GM12864 (cell line): Measurements from ENCODE around the gene LRRC74B.
A peak's percentile ranks its signal among the peaks of the same experiment; 100 is the strongest.

Source experiments
- DNase-seq: peaks from one replicate; pipeline ENCODE4 v3.0.0-alpha.2; 2011; ENCODE audit warnings: low read depth
- H3K4me3 ChIP-seq: 2 replicates; pipeline ENCODE4 v1.5.1; 2011; ENCODE audit warnings: mild to moderate bottlenecking, low read depth, low read length, control low read depth
- TF ChIP-seq, protein P1 (sequence below): IDR thresholded peaks from 2 replicates; pipeline ENCODE4 v1.5.1; 2011; ENCODE audit warnings: low read depth, mild to moderate bottlenecking, moderate library complexity, low read length, control low read depth, inconsistent platforms; ENCODE audit errors: missing control alignments

LRRC74B gene

DNA sequence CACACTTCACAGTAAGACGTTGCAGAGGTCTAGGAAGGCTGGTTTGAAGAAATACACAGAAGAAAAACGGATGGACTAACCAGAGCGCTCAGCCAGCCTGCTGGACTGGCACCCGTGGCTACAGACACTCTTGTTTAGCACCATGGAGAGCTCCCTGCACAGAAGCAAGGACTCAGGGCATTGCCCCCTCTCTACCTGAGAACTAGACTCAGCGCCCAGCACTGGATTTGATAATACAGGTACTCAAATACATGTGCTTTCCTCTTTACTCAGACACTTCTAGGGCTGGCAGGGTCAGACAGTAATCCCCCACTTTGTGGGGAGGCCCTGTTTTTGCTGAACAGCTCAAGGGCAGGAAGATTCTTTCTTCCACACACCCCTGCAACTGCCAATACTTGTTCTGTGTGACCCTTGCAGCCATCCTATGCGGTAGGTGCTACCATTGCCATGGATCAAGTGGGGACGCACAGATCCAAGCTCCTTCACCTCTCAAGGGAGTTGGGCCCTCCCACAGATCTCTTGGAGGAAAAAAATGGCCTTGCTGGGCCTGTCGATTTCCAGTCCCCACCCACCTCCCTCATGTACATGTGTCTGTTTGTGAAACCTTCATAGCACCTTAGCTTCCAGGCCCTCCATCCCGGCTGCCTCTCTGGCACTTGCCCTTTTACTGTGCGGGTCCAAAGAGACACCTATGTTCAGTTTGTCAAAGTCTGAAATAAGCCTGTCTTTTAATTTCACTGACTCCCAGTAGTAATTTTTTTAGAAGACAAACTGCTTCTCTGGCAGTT lies 35.9 kb upstream of the LRRC74B start:
- DNase-seq = no peak
- H3K4me3 ChIP-seq = no peak overlapping the region
- TF ChIP-seq, protein P1, sequence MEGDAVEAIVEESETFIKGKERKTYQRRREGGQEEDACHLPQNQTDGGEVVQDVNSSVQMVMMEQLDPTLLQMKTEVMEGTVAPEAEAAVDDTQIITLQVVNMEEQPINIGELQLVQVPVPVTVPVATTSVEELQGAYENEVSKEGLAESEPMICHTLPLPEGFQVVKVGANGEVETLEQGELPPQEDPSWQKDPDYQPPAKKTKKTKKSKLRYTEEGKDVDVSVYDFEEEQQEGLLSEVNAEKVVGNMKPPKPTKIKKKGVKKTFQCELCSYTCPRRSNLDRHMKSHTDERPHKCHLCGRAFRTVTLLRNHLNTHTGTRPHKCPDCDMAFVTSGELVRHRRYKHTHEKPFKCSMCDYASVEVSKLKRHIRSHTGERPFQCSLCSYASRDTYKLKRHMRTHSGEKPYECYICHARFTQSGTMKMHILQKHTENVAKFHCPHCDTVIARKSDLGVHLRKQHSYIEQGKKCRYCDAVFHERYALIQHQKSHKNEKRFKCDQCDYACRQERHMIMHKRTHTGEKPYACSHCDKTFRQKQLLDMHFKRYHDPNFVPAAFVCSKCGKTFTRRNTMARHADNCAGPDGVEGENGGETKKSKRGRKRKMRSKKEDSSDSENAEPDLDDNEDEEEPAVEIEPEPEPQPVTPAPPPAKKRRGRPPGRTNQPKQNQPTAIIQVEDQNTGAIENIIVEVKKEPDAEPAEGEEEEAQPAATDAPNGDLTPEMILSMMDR = no peak

- H3K4me3 ChIP-seq = no peak overlapping the region
- no peak for DNase-seq
- TF ChIP-seq, protein P1 = no peak
Measured at GRCh38 chr22:21010426-21011113, 35.2 kb upstream of the LRRC74B start.

DNA sequence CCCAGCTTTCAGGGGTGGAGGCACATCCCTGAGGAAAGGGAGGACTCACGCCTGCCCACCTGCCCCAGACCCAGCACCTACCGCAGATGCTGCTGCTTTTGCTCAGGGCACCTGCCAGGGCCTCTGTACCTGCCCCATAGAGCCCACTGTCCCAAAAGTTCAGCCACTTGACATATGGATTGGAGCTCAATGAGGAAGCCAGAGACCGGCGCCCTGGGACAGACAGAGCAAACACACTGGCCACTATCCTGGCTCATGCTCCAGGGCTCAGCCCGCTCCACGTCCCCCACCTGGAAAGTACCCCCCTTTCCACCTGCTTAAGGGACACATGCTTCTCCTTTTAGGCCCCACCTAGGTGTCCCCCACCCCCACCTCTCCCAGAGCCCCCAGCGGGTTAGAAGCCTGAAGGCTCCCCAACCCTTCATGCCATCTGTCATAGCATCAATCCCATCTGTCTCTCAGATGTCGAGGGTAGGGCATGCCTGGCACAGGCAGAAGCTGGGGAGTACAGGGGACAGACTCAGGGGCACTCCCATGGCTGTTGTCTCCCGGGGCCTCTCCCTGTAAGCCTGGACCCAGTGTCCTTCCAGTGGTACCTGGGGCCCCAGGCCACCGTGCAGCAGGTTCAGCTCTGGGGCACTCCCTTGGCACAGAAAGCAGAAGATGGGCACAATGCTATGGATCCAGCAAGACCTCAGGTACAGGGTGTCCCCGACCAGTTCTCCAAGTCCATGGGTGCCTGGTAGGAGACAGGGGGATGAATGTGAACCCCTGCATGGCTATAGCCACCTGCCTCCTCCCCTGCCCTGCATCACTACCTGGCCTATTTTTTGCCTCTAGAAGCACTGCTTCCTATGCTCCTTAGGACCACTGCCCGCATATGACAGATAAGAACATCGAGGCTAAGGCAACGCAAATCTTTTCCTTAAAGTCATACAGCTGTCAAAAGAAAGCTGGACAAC lies 33.0 kb upstream of the LRRC74B start:
- DNase-seq = no peak
- H3K4me3 ChIP-seq = no peak overlapping the region
- TF ChIP-seq, protein P1 = no peak

GRCh38 chr22:21013657-21014201 lies 32.0 kb upstream of the LRRC74B start:
- DNase-seq = no peak
- TF ChIP-seq, protein P1 = no peak
- H3K4me3 ChIP-seq = peak overlapping the region; percentile 25; the same call in 1 of the 2 replicates

DNA sequence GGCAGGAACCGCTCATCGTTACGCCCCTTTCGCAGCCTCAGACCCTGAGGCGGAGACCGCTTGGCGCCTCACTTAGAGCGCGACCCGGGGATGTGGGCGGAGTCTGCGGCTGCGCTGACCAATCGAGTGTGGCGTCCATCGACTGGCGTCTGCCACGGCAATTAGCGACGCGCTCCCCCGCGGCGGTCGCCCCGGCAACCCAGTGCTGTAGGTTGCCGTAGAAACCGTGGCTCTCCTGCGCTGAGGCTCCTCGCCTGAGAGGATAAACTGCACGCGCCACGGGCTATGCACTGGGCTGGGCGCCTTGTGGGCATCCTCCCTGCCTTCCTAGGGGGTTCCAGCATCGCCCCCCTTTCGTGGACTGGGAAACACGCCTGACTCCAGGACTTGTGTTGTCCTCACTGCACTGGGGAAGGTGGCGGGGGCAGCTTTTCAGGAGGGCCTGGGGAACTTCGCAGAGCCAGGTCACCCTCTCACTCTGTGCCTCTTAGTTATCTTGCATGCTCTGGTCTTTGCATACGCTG lies 31.5 kb upstream of the LRRC74B start:
- H3K4me3 ChIP-seq = peak overlapping the region; percentile 25; the same call in 1 of the 2 replicates
- peak; percentile 34 for DNase-seq
- TF ChIP-seq, protein P1 = no peak
